Activated naive CD4-positive, alpha-beta T cell (primary cell): ENCODE results near the gene GRB7.
"Not testable (repeated sequence)": the region's sequence is repeated elsewhere in the genome, so short reads cannot be mapped to it uniquely, and the experiment has no call there.

Experiments
- DNase-seq, 4 experiments: peaks; one replicate each; lab custom pipeline; 2025; lab: John Stamatoyannopoulos, UW

The GRB7 gene

DNA sequence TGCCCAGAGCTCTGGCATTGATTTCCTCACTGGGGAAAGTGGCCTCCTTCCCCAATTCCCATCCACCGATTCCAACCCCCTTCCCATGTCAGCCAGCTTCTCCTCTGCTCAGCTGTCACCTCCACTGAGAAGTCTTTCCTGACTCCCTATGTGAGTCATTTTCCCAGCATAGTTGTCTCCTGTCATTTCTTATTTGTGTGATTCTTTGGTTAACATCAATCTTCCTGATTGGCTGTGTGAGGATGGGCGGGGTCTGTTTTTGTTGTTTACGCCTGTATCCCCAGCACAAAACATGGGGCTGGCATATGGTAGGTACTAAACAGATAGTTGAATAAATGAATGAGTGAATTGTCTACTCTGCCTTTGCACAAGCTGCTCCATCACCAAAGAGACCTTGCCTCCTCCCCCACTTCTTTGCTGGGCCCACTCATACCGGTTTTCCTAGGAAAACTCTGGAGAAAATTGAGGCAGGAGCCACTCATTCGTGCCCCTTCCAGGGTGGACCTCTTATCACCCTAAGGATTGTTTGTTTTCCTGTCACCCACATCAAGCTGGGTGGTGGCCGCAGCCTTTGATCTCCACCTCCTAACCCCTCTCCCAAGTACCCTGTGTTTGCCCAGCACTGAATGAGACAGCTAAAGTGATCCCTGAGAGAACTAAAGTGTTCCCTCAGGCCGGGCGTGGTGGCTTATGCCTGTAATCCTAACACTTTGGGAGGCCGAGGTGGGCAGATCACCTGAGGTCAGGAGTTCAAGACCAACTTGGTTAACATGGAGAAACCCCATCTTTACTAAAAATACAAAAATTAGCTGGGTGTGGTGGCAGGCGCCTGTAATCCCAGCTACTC, 1.2 kb upstream of the GRB7 start:
- no peak for DNase-seq

DNA sequence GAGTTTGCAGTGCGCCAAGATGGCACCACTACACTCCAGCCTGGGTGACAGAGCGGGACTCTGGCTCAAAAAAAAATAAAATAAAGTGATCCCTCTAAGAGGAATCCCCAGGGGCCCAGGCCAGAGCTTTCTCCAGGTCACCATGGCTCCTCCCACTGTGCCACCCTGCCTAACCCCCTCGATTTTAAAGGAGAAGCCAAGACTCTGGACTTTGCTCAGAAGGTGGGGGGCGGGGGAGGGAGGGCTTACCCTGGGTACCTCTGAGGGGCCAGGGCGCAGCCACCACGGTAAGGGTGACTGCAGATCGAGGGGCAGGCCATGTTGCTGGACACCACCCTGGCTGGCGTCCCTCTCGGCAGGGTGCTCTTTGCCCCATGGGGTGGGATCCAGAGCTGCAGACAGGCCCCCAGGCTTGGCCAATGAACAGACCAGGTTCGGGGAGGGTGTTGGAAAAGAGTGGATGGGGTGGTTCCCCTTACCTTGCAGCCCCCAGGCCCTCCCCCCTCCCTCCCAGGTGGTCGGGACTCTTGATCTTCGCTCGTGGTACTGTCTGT, 455 bp upstream of the GRB7 start:
- no peak for DNase-seq

GRCh38 chr17:39738568-39738901, 797 bp downstream of the GRB7 start:
- DNase-seq: peak in 2 of 4 experiments; percentile 13 to 37

- no peak for DNase-seq
Measured at GRCh38 chr17:39738983-39739884, 1.5 kb downstream of the GRB7 start.

DNA sequence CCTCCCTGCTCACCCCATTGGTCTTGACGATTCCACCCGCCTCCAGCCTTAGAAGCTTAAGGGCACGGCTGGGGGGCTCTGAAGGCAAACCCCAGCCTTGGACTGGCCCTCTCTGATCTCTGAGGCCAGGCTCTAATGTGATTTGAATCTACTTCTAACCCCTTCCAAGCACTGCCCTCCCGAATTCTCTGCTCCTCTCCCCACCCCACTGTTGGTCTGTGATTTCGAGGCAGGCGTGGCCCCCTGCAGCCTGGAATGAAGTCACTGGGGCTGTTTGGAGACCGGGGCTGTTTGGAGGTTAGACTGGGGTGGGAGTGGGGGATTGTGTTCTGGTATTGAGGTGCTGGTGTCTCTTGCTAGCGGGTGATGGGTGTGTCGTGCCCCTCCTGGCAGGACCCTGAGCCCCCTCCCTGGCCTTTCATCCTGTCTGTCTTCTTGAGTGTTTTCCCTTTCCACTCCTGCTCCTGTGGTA, 2.2 kb downstream of the GRB7 start:
- no peak for DNase-seq

DNA sequence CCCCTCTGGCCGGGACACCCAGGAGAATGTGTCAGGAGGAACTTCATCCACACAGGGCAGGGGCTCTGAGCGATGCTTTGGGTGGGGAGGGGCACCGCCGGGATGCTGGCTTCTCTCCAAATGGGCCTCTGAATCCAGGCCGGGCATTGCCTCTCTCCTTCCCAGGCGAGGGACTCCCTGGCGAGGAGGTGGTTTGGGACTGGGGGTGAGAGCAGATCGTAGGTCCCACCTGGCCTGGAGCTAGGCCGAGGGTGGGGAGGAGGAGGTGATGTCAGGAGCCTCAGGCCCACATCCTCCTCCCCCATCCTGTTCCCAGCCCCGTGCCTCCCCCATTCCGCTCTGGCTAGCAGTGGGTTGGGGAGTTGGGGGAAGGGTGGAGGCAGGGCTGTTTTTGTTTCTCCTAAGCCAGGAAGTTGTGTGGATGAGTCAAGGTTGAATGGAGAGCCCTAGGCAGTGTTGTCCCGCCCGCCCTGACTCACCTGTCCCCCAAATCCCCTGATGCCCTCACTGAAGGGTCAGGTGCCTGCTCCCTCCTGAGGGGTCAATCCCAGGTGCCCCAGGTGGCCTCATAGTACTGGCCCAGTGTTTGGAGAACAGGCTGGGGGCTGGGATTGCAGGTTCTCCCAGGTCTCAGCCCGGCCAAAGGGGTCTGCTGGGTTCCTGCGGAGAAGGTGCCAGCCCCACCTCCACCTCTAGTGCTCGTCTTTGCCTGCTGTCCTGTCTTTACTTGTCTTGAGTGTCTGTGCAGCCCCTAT, 2.8 kb downstream of the GRB7 start:
- no peak for DNase-seq

GRCh38 chr17:39742126-39742855, 4.6 kb downstream of the GRB7 start:
- no peak for DNase-seq

DNA sequence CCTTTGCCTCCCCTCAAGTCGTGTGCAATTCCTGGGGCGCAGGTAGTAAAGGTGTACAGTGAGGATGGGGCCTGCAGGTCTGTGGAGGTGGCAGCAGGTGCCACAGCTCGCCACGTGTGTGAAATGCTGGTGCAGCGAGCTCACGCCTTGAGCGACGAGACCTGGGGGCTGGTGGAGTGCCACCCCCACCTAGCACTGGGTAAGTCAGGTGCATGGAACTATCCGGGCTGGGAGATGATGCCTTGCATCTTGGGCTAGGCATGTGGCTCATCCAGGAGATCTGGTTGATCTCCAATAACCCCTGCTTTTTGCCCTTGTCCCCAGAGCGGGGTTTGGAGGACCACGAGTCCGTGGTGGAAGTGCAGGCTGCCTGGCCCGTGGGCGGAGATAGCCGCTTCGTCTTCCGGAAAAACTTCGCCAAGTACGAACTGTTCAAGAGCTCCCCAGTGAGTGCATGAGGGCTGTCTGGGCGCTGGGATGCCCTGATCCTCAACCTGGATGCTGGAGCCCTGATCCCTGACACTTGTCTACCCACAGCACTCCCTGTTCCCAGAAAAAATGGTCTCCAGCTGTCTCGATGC, 5.2 kb downstream of the GRB7 start:
- no peak for DNase-seq

DNA sequence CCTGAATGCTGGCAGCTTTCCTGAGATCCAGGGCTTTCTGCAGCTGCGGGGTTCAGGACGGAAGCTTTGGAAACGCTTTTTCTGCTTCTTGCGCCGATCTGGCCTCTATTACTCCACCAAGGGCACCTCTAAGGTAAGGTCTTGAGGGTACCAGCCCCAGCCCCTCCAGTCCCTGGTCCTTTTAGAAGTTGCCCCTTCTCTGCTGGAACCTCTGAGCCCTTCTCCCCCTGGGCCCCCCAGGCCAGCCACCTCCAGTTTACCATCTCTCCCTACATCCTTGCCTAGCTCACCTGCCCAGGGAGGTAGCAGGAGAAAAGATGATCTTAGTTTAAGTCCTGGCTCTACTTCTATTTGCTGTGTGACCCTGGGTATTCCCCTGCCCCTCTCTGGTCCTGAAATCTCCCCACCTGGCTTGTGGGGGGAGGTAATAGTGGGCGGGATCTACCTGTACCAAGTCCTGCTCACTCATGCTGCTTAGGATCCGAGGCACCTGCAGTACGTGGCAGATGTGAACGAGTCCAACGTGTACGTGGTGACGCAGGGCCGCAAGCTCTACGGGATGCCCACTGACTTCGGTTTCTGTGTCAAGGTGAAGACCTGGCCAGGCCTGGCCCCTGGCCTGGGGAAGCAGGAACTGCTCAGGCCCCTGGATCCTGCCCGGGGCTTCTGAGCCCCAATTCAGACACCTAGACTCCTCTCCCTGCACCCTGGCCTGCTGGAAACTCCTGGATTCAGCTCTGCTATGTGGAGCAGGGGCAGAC, 6.5 kb downstream of the GRB7 start:
- DNase-seq: no peak

GRCh38 chr17:39744836-39745215, 7.1 kb downstream of the GRB7 start:
- DNase-seq: no peak

- DNase-seq: no peak
Measured at GRCh38 chr17:39745335-39746144, 7.8 kb downstream of the GRB7 start.

DNA sequence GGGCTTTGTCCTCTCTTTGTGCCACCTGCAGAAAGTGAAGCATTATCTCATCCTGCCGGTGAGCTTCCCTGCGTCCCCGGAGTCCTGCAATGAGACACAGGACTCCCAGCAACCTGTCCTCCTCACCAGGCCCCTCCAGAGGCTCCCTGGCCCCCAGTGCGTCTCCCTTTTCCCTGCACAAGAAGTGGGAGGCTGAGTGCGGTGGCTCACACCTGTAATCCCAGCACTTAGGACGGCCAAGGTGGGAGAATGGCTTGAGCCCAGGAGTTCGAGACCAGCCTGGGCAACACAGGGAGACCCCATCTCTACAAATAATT, 8.4 kb downstream of the GRB7 start:
- no peak for DNase-seq

DNA sequence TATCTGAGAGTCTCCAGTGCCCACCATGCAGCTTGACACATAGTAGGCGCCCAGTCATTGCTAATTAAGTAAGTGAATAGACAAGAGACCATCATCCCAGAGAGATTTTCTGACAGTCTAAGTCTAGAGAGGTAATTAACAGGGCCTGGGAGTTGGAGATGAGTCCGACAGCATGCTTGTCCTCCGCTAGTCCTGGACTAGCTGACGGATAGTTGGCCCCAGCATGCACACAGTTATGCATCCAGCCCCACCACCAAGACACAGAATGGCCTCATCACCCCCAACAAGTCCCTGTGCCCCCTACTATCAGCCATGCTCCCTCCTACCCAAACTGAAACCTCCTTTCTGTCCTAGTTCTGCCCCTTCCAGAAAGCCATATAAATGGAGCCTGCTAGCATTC, 10.0 kb downstream of the GRB7 start:
- no peak for DNase-seq

GRCh38 chr17:39748444-39749034, 10.8 kb downstream of the GRB7 start:
- not testable (repeated sequence) for DNase-seq

- no peak for DNase-seq
Measured at GRCh38 chr17:39750131-39751015, 12.6 kb downstream of the GRB7 start.

- DNase-seq: no peak
Measured at GRCh38 chr17:39751016-39751543, 13.3 kb downstream of the GRB7 start.

GRCh38 chr17:39751637-39752036, 13.9 kb downstream of the GRB7 start:
- no peak for DNase-seq
